GM12878 (cell line): ENCODE measurements around the gene ATG10.

Source experiments
- CEBPB ChIP-seq, 2 experiments: fragments of 150-350 bp in 1 of 2; IDR thresholded peaks; 2 replicates each; pipeline ENCODE4 v1.6.1; 2012 to 2014; ENCODE audit warnings: low read depth in 2 of 2, low read length in 2 of 2, borderline replicate concordance in 1 of 2, inconsistent platforms in 1 of 2
- CTCF ChIP-seq, 3 experiments: IDR thresholded peaks in 2 of 3; conservative IDR thresholded peaks in 1 of 3; 2 replicates each; pipeline ENCODE4 v1.5.1; 2011; ENCODE audit warnings: low read depth in 3 of 3, low read length in 3 of 3, mild to moderate bottlenecking in 3 of 3, control low read depth in 2 of 3, moderate library complexity in 2 of 3, inconsistent platforms in 1 of 3, mixed read lengths in 1 of 3; ENCODE audit not compliant: control insufficient read depth in 2 of 3, insufficient read depth in 1 of 3; ENCODE audit errors: extremely low read depth in 1 of 3
- NBN ChIP-seq: fragments of 450-650 bp; IDR thresholded peaks from 2 replicates; pipeline ENCODE4 v1.6.1; 2016
- PBX3 ChIP-seq: IDR thresholded peaks from 2 replicates; pipeline ENCODE4 v1.6.1; 2011; ENCODE audit warnings: mild to moderate bottlenecking, low read depth, low read length, moderate library complexity; ENCODE audit not compliant: insufficient replicate concordance
- TAF1 ChIP-seq: IDR thresholded peaks from 2 replicates; pipeline ENCODE4 v1.6.1; 2011; ENCODE audit warnings: mild to moderate bottlenecking, low read depth, low read length, borderline replicate concordance

- TF ChIP-seq CEBPB (IDR thresholded peaks at IDR 0.05; ENCODE audit: borderline replicate concordance in 1 of 2, low read depth in 2 of 2, low read length in 2 of 2) (no peak), NBN (no peak), TAF1 (no peak), PBX3 (no peak), CTCF (IDR thresholded peaks at IDR 0.05 in 2 of 3, conservative IDR thresholded peaks at IDR 0.05 in 1 of 3; ENCODE audit: control insufficient read depth in 2 of 3, extremely low read depth in 1 of 3, insufficient read depth in 1 of 3, low read depth in 3 of 3, low read length in 3 of 3) (no peak)
Measured at GRCh38 chr5:81980160-81980559, 8.3 kb downstream of the ATG10 start.
